Measurements from ENCODE around the gene ZC3HAV1L.
"Not testable (repeated sequence)": the region's sequence is repeated elsewhere in the genome, so short reads cannot be mapped to it uniquely, and the experiment has no call there.

ZC3HAV1L gene

GRCh38 chr7:139071680-139072079 is 35.8 kb upstream of the ZC3HAV1L start:
- no peak for FAIRE-seq
- no peak for DNase-seq (ENCODE audit: insufficient read length)
- TF ChIP-seq POLR2A (IDR thresholded peaks at IDR 0.05; ENCODE audit: low read depth, low read length), result no peak
- TF ChIP-seq TAF1 (IDR thresholded peaks at IDR 0.05; ENCODE audit: borderline replicate concordance, low read depth, low read length), result no peak
- TF ChIP-seq POLR2AphosphoS5 (IDR thresholded peaks at IDR 0.05; ENCODE audit: low read depth, low read length), result no peak

DNA sequence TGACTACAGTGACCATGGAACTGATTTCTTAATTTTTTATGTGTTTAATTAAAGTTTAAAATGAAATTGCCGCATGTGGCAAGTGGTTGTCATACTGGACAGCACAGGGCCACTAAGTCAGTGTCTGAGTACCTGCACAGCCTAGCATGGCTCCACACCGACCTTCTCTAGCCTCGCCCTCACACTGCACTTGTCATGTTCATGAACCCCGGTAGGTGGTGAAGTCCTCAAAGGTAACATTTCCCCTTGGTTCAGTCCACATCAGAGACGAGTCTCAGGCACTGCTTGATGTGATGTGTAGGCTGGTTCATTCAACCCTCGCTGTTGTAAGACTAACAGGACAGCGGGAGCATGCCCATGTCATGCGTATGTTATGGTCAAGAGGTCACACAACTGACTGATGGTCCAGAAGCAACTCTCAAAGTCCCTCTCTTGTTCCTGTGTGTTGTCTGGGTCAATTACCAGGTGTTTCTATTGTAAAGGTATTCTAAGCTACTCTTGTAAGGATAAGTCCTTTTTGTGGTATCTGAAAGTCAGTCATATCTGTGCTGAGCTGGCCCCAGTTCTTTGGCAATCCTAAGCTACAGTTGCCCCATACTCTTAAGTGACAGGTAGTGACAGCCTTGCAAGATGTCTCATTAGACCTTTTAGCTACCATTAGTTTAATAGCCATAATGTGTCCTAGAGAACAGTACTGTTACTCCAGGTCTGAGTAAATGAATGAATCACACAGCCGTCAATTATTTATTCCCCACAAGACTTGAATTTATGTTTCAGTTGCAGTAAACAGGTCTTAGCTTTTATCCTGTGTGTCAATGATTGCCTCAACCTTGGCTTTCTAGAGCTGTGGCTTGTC is 32.9 kb upstream of the ZC3HAV1L start:
- DNase-seq (ENCODE audit: insufficient read length) (no peak), FAIRE-seq (no peak)
- no peak; the same call in 1 of the 2 replicates for TF ChIP-seq POLR2AphosphoS5 (IDR thresholded peaks at IDR 0.05; ENCODE audit: low read depth, low read length)
- TF ChIP-seq POLR2A (IDR thresholded peaks at IDR 0.05; ENCODE audit: low read depth, low read length), result 0 out of 2 replicates have a peak, but pooled peaks have one; percentile 7

- FAIRE-seq (no peak), DNase-seq (ENCODE audit: insufficient read length) (no peak)
- TF ChIP-seq POLR2AphosphoS5 (IDR thresholded peaks at IDR 0.05; ENCODE audit: low read depth, low read length) (peak; percentile 57; the same call in 1 of the 2 replicates), POLR2A (IDR thresholded peaks at IDR 0.05; ENCODE audit: low read depth, low read length) (no peak)
Observed at GRCh38 chr7:139066315-139066714, 30.5 kb upstream of the ZC3HAV1L start.

DNA sequence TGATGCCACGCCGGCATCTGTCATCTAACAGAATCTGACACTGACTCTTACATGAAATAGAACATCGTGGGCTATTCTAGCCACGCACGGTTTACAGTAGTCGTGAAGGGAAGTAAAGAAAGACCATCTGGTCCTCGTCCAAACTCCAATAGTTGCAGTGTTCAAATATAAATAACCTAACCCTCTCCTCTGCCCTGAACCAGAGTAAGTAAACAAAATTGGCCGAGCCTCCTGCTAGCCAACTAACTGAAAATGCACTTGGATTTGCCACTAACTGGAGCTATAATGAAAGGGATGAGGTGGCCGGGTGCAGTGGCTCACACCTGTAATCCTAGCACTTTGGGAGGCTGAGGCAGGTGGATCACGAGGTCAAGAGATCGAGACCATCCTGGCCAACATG is 29.5 kb upstream of the ZC3HAV1L start:
- FAIRE-seq (no peak), DNase-seq (ENCODE audit: insufficient read length) (no peak)
- TF ChIP-seq POLR2AphosphoS5 (IDR thresholded peaks at IDR 0.05; ENCODE audit: low read depth, low read length) (no peak), POLR2A (IDR thresholded peaks at IDR 0.05; ENCODE audit: low read depth, low read length) (no peak), TAF1 (IDR thresholded peaks at IDR 0.05; ENCODE audit: borderline replicate concordance, low read depth, low read length) (no peak)

GRCh38 chr7:139061416-139061815 is 25.6 kb upstream of the ZC3HAV1L start:
- FAIRE-seq (no peak), DNase-seq (ENCODE audit: insufficient read length) (no peak)
- TF ChIP-seq TAF1 (IDR thresholded peaks at IDR 0.05; ENCODE audit: borderline replicate concordance, low read depth, low read length), result no peak
- TF ChIP-seq POLR2AphosphoS5 (IDR thresholded peaks at IDR 0.05; ENCODE audit: low read depth, low read length), result no peak
- no peak for TF ChIP-seq POLR2A (IDR thresholded peaks at IDR 0.05; ENCODE audit: low read depth, low read length)

- no peak for FAIRE-seq
- TF ChIP-seq POLR2A (IDR thresholded peaks at IDR 0.05; ENCODE audit: low read depth, low read length), result no peak
- no peak for TF ChIP-seq TAF1 (IDR thresholded peaks at IDR 0.05; ENCODE audit: borderline replicate concordance, low read depth, low read length)
- no peak for TF ChIP-seq POLR2AphosphoS5 (IDR thresholded peaks at IDR 0.05; ENCODE audit: low read depth, low read length)
- no peak for DNase-seq (ENCODE audit: insufficient read length)
Observed at GRCh38 chr7:139060695-139061237, 24.9 kb upstream of the ZC3HAV1L start.

- TF ChIP-seq POLR2AphosphoS5 (IDR thresholded peaks at IDR 0.05; ENCODE audit: low read depth, low read length), result no peak
- no peak for TF ChIP-seq TAF1 (IDR thresholded peaks at IDR 0.05; ENCODE audit: borderline replicate concordance, low read depth, low read length)
- no peak for TF ChIP-seq POLR2A (IDR thresholded peaks at IDR 0.05; ENCODE audit: low read depth, low read length)
- no peak for FAIRE-seq
Observed at GRCh38 chr7:139059905-139060304, 24.1 kb upstream of the ZC3HAV1L start.

DNA sequence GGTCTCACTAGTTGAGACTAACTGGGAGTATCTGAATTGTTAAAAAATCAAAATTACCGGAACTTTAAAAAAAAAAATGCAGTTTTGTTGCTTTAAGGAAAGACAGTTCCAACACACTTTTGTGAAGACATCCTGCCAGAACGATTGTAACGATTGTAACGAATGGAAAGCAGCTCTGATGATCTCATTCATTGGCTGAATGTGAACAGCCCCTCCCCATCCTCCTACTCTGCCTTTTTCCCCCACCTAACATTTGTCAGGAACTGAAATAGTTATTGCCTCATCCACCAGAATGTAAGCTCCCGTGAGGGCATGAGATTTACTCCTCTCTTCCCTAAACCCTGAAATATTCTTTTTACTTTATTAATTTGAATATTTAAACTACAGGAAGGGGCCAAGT is 23.1 kb upstream of the ZC3HAV1L start:
- TF ChIP-seq POLR2A (IDR thresholded peaks at IDR 0.05; ENCODE audit: low read depth, low read length) (no peak), POLR2AphosphoS5 (IDR thresholded peaks at IDR 0.05; ENCODE audit: low read depth, low read length) (no peak), TAF1 (IDR thresholded peaks at IDR 0.05; ENCODE audit: borderline replicate concordance, low read depth, low read length) (no peak)
- FAIRE-seq (no peak), DNase-seq (ENCODE audit: insufficient read length) (no peak)

More at GRCh38 chr7:139059905-139060304, 24.1 kb upstream of the ZC3HAV1L start:
- no peak for DNase-seq (ENCODE audit: insufficient read length)

DNA sequence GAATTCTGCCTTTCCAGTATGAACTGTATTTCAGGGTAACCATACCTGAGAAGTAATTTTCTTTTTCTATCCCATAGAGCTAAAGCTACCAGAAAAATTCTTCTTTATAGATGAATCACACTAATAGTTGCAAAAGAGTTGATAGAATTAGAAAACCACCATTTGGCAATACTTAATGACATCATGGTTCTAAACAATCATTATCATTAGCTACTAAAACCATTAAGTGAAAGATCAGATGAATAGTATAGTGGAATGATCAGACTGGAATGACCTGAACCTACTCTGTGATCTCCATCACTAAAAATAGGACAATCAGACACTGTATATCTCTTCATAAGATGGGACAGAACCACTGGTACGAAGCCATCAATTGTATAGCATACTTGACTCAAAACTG is 19.8 kb upstream of the ZC3HAV1L start:
- no peak for FAIRE-seq
- DNase-seq (ENCODE audit: insufficient read length), result no peak
- TF ChIP-seq POLR2A (IDR thresholded peaks at IDR 0.05; ENCODE audit: low read depth, low read length) (no peak), TAF1 (IDR thresholded peaks at IDR 0.05; ENCODE audit: borderline replicate concordance, low read depth, low read length) (no peak), POLR2AphosphoS5 (IDR thresholded peaks at IDR 0.05; ENCODE audit: low read depth, low read length) (no peak)

DNA sequence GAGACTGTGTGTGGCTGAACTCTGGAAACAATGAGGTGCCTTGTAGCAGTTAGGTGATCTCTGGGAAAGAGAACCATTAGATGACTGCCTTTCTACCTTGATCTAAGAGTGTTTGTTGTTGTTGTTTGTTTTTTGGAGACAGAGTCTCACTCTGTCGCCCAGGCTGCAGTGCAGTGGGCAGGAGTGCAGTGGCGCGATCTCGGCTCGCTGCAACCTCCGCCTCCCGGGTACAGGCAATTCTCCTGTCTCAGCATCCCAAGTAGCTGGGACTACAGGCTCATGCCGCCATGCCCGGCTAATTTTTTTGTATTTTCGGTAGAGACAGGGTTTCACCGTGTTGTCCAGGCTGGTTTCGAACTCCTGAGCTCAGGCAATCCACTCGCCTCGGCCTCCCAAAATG is 18.8 kb upstream of the ZC3HAV1L start:
- not testable (repeated sequence) for FAIRE-seq; DNase-seq (ENCODE audit: insufficient read length)

DNA sequence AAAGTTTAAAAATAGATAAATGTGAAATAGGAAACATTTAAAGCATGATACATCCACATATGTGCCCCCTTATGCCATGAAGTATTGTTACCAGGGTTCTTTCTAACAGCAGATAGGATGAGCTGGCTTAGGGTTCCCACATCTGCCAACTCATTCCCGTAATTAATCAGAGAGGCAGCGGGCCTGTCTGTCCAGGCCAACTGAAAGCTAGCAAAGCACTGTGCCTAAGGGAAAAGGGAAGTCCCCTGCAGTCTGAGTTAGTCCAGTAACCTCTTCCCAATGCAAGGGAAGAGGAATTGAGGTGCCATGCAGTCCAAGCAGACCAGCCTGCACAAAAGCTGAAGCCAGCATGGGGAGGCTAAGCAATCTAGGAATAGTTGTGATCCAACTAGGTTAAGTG is 18.3 kb upstream of the ZC3HAV1L start:
- TF ChIP-seq POLR2A (IDR thresholded peaks at IDR 0.05; ENCODE audit: low read depth, low read length) (no peak), POLR2AphosphoS5 (IDR thresholded peaks at IDR 0.05; ENCODE audit: low read depth, low read length) (no peak)
- no peak for DNase-seq (ENCODE audit: insufficient read length)
- no peak for FAIRE-seq

DNA sequence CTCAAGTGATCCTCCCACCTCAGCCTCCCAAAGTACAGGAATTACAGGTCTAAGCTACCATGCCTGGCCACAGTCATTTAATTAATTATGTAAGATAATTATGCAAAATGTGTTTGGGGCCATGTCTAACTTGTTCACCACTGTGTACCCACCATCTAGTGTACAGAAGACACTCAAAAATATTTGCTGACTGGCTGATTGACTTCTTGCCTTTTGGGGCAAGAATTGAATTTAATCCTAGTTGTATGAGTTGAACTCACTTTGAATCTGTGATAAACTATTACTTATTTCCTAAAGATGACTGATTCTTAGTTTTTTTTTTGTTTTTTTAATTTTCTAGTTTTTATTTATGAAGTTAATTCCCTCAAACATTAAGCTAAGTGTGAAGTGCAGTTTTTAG is 15.8 kb upstream of the ZC3HAV1L start:
- no peak for FAIRE-seq
- TF ChIP-seq POLR2A (IDR thresholded peaks at IDR 0.05; ENCODE audit: low read depth, low read length), result no peak
- no peak for TF ChIP-seq TAF1 (IDR thresholded peaks at IDR 0.05; ENCODE audit: borderline replicate concordance, low read depth, low read length)
- no peak for TF ChIP-seq POLR2AphosphoS5 (IDR thresholded peaks at IDR 0.05; ENCODE audit: low read depth, low read length)
- no peak for DNase-seq (ENCODE audit: insufficient read length)
